HCT116 (cell line): ENCODE results near the gene FAM110D. TPM values are rescaled to one million over a fixed set of nuclear protein-coding genes. Genes with fewer than 3 reads are reported as not detected.

Experiments used
- ATAC-seq: fragments of 200-7000 bp; cut with Tn5 transposase; 2 replicates; pipeline ENCODE4 v1.9.1; 2020; ENCODE audit warnings: mild to moderate bottlenecking, moderate library complexity
- BruUV-seq: library from RNA; stranded (reverse); fragments of 400-500 nt; replicated peaks from 2 replicates; lab custom pipeline; 2021; lab: Mats Ljungman, UMichigan
- CTCF ChIA-PET: fragments of 300-600 bp; sonication (Branson Sonifier 250); formaldehyde crosslinking; loops from one replicate; lab custom pipeline; 2021; ENCODE audit warnings: antibody characterized with exemption; lab: Charles Lee
- POLR2A ChIA-PET: fragments of 300-600, 350-600 bp; sonication (Branson Sonifier 250); formaldehyde crosslinking; loops from one replicate; lab custom pipeline; 2021; ENCODE audit warnings: antibody characterized with exemption; lab: Charles Lee
- RAD21 ChIA-PET, 2 experiments: fragments of 300-600 bp; sonication (Branson Sonifier 250); formaldehyde crosslinking; loops; one replicate each; lab custom pipeline; 2023; ENCODE audit warnings: low total read pairs in 2 of 2; ENCODE audit not compliant: uncharacterized antibody in 2 of 2, unreplicated experiment in 2 of 2, low non-redundant PET in 1 of 2; lab: Charles Lee
- DNase-seq: peaks from one replicate; pipeline ENCODE4 v3.0.0-alpha.2; 2010; ENCODE audit warnings: low read depth, low spot score
- H2AFZ ChIP-seq: fragments of 200-600 bp; shearing (Covaris generic), sonication (generic); 2 replicates; pipeline ENCODE4 v1.6.1; 2017; ENCODE audit warnings: low read depth, mixed run types, mixed read lengths, antibody characterized with exemption, low read length; ENCODE audit not compliant: poor library complexity, severe bottlenecking
- H3K27ac ChIP-seq: 2 replicates; pipeline ENCODE4 v1.5.1; 2012; ENCODE audit warnings: low read depth, low read length
- H3K27me3 ChIP-seq: fragments of 200-600 bp; sonication (generic); 2 replicates; pipeline ENCODE4 v1.6.1; 2016; ENCODE audit warnings: mixed run types, low read length, mixed read lengths; ENCODE audit not compliant: insufficient read depth
- H3K36me3 ChIP-seq, 2 experiments: fragments of 200-500 bp in 1 of 2; fragments of 200-600 bp in 1 of 2; sonication (Bioruptor generic) in 1 of 2; sonication (generic) in 1 of 2; 2 replicates each; pipeline versions ENCODE4 v1.5.1 to v1.6.1; 2014 to 2016; ENCODE audit warnings: low read length in 2 of 2, inconsistent platforms in 1 of 2, mixed read lengths in 1 of 2, mixed run types in 1 of 2; ENCODE audit not compliant: insufficient read depth in 2 of 2, control insufficient read depth in 1 of 2
- H3K4me1 ChIP-seq, 2 experiments: fragments of 200-600 bp in 1 of 2; sonication (generic) in 1 of 2; 2 replicates each; pipeline versions ENCODE4 v1.5.1 to v1.6.1; 2012 to 2017; ENCODE audit warnings: low read length in 2 of 2, inconsistent platforms in 1 of 2, mild to moderate bottlenecking in 1 of 2, mixed read lengths in 1 of 2, mixed run types in 1 of 2, moderate library complexity in 1 of 2; ENCODE audit not compliant: insufficient read depth in 2 of 2, control insufficient read depth in 1 of 2
- H3K4me2 ChIP-seq: fragments of 200-600 bp; sonication (generic); 2 replicates; pipeline ENCODE4 v1.6.1; 2017; ENCODE audit warnings: mixed run types, low read length, mixed read lengths
- H3K4me3 ChIP-seq, 2 experiments: fragments of 200-600 bp in 1 of 2; sonication (generic) in 1 of 2; replicated peaks in 1 of 2; 2 replicates each; pipeline ENCODE4 v1.5.1; 2011 to 2016; ENCODE audit warnings: low read length in 2 of 2, control low read depth in 1 of 2, low read depth in 1 of 2, mild to moderate bottlenecking in 1 of 2, mixed read lengths in 1 of 2, mixed run types in 1 of 2
- H3K79me2 ChIP-seq: fragments of 200-600 bp; sonication (generic); 2 replicates; pipeline ENCODE4 v1.6.1; 2017; ENCODE audit warnings: mild to moderate bottlenecking, mixed run types, low read length, moderate library complexity, mixed read lengths; ENCODE audit not compliant: insufficient read depth
- H3K9ac ChIP-seq: fragments of 200-600 bp; sonication (generic); 2 replicates; pipeline ENCODE4 v1.6.1; 2016; ENCODE audit warnings: low read length, mixed read lengths
- H3K9me2 ChIP-seq: fragments of 200-600 bp; sonication (generic), shearing (Covaris generic); 2 replicates; pipeline ENCODE4 v1.6.1; 2017; ENCODE audit warnings: mixed run types, mild to moderate bottlenecking, moderate library complexity; ENCODE audit not compliant: insufficient read depth
- H3K9me3 ChIP-seq, 2 experiments: fragments of 200-500 bp in 1 of 2; fragments of 200-600 bp in 1 of 2; sonication (Bioruptor generic) in 1 of 2; sonication (generic) in 1 of 2; 2 replicates each; pipeline ENCODE4 v1.6.1; 2014 to 2017; ENCODE audit warnings: low read length in 2 of 2, mixed read lengths in 2 of 2, inconsistent platforms in 1 of 2, low read depth in 1 of 2, mild to moderate bottlenecking in 1 of 2, mixed run types in 1 of 2, moderate library complexity in 1 of 2; ENCODE audit not compliant: control insufficient read depth in 1 of 2, insufficient read depth in 1 of 2
- H4K20me1 ChIP-seq: fragments of 200-600 bp; sonication (generic), shearing (Covaris generic); 2 replicates; pipeline ENCODE4 v1.6.1; 2017; ENCODE audit warnings: mixed run types, mild to moderate bottlenecking, moderate library complexity; ENCODE audit not compliant: insufficient read depth
- CEBPB ChIP-seq: IDR thresholded peaks from 2 replicates; pipeline ENCODE4 v1.6.1; 2012; ENCODE audit warnings: low read depth
- EGR1 ChIP-seq: IDR thresholded peaks from 2 replicates; pipeline ENCODE4 v1.6.1; 2012; ENCODE audit warnings: low read depth
- EZH2phosphoT487 ChIP-seq: fragments of 200-600 bp; IDR thresholded peaks from 2 replicates; pipeline ENCODE4 v1.6.1; 2018; ENCODE audit warnings: antibody characterized with exemption, borderline replicate concordance
- FOSL1 ChIP-seq: IDR thresholded peaks from 2 replicates; pipeline ENCODE4 v1.6.1; 2012; ENCODE audit warnings: low read depth
- POLR2A ChIP-seq: IDR thresholded peaks from 2 replicates; pipeline ENCODE4 v1.7.0; 2011; ENCODE audit warnings: borderline replicate concordance; ENCODE audit not compliant: insufficient read depth, insufficient read length; ENCODE audit errors: extremely low read depth
- POLR2AphosphoS5 ChIP-seq: IDR thresholded peaks from 2 replicates; pipeline ENCODE4 v1.6.1; 2011; ENCODE audit warnings: mild to moderate bottlenecking, low read depth, low read length, moderate library complexity
- RAD21 ChIP-seq: IDR thresholded peaks from 2 replicates; pipeline ENCODE4 v1.6.1; 2012; ENCODE audit warnings: low read depth, mild to moderate bottlenecking
- REST ChIP-seq: IDR thresholded peaks from 2 replicates; pipeline ENCODE4 v1.6.1; 2012; ENCODE audit warnings: low read depth
- SP1 ChIP-seq: IDR thresholded peaks from 2 replicates; pipeline ENCODE4 v1.6.1; 2012; ENCODE audit warnings: low read depth
- SRF ChIP-seq: IDR thresholded peaks from 2 replicates; pipeline ENCODE4 v1.6.1; 2012; ENCODE audit warnings: low read depth
- TCF7L2 ChIP-seq: IDR thresholded peaks from 2 replicates; pipeline ENCODE4 v1.7.0; 2011; ENCODE audit warnings: borderline replicate concordance, inconsistent platforms; ENCODE audit not compliant: insufficient read depth, insufficient read length; ENCODE audit errors: extremely low read depth
- ZFX ChIP-seq: fragments of 450-650 bp; IDR thresholded peaks from 2 replicates; pipeline ENCODE4 v1.6.1; 2017
- ZNF274 ChIP-seq: fragments of 200-500 bp; sonication (Bioruptor generic); IDR thresholded peaks from 2 replicates; pipeline ENCODE4 v1.6.1; 2014; ENCODE audit warnings: mild to moderate bottlenecking, low read depth, low read length, inconsistent platforms
- intact Hi-C: fragments of 100-400 bp; cut with micrococcal nuclease; formaldehyde crosslinking; loops from 2 replicates; pipeline ENCODE4 v1.10.0; 2022
- total RNA-seq: library from RNA; stranded (reverse); gene quantifications from one replicate; pipeline ENCODE4 v1.2.1, GENCODE V29; 2021; ENCODE audit not compliant: unreplicated experiment
- TF ChIP-seq, protein P1 (sequence below): IDR thresholded peaks from 2 replicates; pipeline ENCODE4 v1.6.1; 2011; ENCODE audit warnings: mild to moderate bottlenecking, low read length, moderate library complexity; ENCODE audit not compliant: insufficient replicate concordance; ENCODE audit errors: extremely low read depth
- TF ChIP-seq, protein P2 (sequence below), 3 experiments: fragments of 200-600 bp in 1 of 3; sonication (generic) in 1 of 3; IDR thresholded peaks in 2 of 3; conservative IDR thresholded peaks in 1 of 3; 2 replicates each; pipeline ENCODE4 v1.5.1; 2012 to 2017; ENCODE audit warnings: low read depth in 2 of 3, low read length in 2 of 3, antibody characterized with exemption in 1 of 3, borderline replicate concordance in 1 of 3, control low read depth in 1 of 3, mild to moderate bottlenecking in 1 of 3, mixed read lengths in 1 of 3, mixed run types in 1 of 3, moderate library complexity in 1 of 3; ENCODE audit not compliant: insufficient read depth in 1 of 3

Gene FAM110D
- total RNA-seq, 1 experiment from 2014 or later, result 0.34 TPM

GRCh38 chr1:26129778-26130177, 29.1 kb upstream of the FAM110D start:
- no peaks in the 10 kb centered on the region for H3K27me3 ChIP-seq
- H3K4me2 ChIP-seq, result no peak overlapping the region
- no peaks in the 10 kb centered on the region for H4K20me1 ChIP-seq
- H3K4me3 ChIP-seq, result no peak overlapping the region
- H3K79me2 ChIP-seq, result 0 out of 2 replicates have a peak, but pooled peaks cover 1% of the 10 kb centered on the region
- RAD21 ChIA-PET, result interaction anchor here (0.8 to 1.0 kb wide), 2 partner anchors 25 to 287 kb away, joined by 3 to 4 read pairs; no protein-coding TSS in a partner anchor
- no peak for ATAC-seq
- POLR2A ChIA-PET, result interaction anchor here (0.7 kb wide), 1 partner anchor 8 kb away, joined by 4 read pairs; no protein-coding TSS in a partner anchor
- no peak overlapping the region for H3K9ac ChIP-seq
- CTCF ChIA-PET, result interaction anchor here (0.9 kb wide), 1 partner anchor 15 kb away, joined by 3 read pairs; no protein-coding TSS in a partner anchor
- H2AFZ ChIP-seq, result peak overlapping the region; percentile 36
- H3K4me1 ChIP-seq, result peaks cover 0 to 15% of the 10 kb centered on the region in 2 experiments; a peak in 2 of 4 replicates
- no peaks in the 10 kb centered on the region for H3K9me3 ChIP-seq
- intact Hi-C loops, result no loop called here
- no peaks in the 10 kb centered on the region for H3K36me3 ChIP-seq
- TF ChIP-seq EZH2phosphoT487 (no peak), RAD21 (no peak), EGR1 (no peak), POLR2AphosphoS5 (no peak), ZNF274 (no peak), ZFX (no peak), SRF (no peak), FOSL1 (no peak), REST (no peak), TCF7L2 (no peak), CEBPB (no peak), POLR2A (no peak), SP1 (no peak)
- TF ChIP-seq, protein P1, sequence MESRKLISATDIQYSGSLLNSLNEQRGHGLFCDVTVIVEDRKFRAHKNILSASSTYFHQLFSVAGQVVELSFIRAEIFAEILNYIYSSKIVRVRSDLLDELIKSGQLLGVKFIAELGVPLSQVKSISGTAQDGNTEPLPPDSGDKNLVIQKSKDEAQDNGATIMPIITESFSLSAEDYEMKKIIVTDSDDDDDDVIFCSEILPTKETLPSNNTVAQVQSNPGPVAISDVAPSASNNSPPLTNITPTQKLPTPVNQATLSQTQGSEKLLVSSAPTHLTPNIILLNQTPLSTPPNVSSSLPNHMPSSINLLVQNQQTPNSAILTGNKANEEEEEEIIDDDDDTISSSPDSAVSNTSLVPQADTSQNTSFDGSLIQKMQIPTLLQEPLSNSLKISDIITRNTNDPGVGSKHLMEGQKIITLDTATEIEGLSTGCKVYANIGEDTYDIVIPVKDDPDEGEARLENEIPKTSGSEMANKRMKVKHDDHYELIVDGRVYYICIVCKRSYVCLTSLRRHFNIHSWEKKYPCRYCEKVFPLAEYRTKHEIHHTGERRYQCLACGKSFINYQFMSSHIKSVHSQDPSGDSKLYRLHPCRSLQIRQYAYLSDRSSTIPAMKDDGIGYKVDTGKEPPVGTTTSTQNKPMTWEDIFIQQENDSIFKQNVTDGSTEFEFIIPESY, result no peak
- TF ChIP-seq, protein P2, sequence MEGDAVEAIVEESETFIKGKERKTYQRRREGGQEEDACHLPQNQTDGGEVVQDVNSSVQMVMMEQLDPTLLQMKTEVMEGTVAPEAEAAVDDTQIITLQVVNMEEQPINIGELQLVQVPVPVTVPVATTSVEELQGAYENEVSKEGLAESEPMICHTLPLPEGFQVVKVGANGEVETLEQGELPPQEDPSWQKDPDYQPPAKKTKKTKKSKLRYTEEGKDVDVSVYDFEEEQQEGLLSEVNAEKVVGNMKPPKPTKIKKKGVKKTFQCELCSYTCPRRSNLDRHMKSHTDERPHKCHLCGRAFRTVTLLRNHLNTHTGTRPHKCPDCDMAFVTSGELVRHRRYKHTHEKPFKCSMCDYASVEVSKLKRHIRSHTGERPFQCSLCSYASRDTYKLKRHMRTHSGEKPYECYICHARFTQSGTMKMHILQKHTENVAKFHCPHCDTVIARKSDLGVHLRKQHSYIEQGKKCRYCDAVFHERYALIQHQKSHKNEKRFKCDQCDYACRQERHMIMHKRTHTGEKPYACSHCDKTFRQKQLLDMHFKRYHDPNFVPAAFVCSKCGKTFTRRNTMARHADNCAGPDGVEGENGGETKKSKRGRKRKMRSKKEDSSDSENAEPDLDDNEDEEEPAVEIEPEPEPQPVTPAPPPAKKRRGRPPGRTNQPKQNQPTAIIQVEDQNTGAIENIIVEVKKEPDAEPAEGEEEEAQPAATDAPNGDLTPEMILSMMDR (IDR thresholded peaks at IDR 0.05 in 2 of 3, conservative IDR thresholded peaks at IDR 0.05 in 1 of 3; ENCODE audit: borderline replicate concordance in 1 of 3, insufficient read depth in 1 of 3, low read depth in 2 of 3, low read length in 2 of 3), result no peak
- no peak for DNase-seq
- BruUV-seq, result no TSS peak
- H3K9me2 ChIP-seq, result 0 out of 2 replicates have a peak, but pooled peaks cover 3% of the 10 kb centered on the region
- H3K27ac ChIP-seq, result no peak overlapping the region
